Smooth muscle cell (in vitro differentiated cells): ENCODE measurements around the gene FNDC8. TPM values are rescaled to one million over a fixed set of nuclear protein-coding genes. Genes with fewer than 3 reads are reported as not detected.

ENCODE experiments used
- DNase-seq: peaks from one replicate; lab custom pipeline; 2025; ENCODE audit not compliant: unreplicated experiment; lab: John Stamatoyannopoulos, UW
- H2AFZ ChIP-seq: fragments of 200-600 bp; sonication (generic); 2 replicates; pipeline ENCODE4 v1.6.0; 2016; ENCODE audit warnings: antibody characterized with exemption, low read depth, mild to moderate bottlenecking
- H3F3A ChIP-seq: fragments of 200-600 bp; sonication (generic); 2 replicates; pipeline ENCODE4 v1.6.0; 2017; ENCODE audit warnings: antibody characterized with exemption, low read depth
- H3K27ac ChIP-seq: fragments of 200-600 bp; sonication (generic); 2 replicates; pipeline ENCODE4 v1.5.1; 2016; ENCODE audit warnings: low read depth, mild to moderate bottlenecking
- H3K27me3 ChIP-seq: fragments of 200-600 bp; sonication (generic); 2 replicates; pipeline ENCODE4 v1.6.1; 2016; ENCODE audit warnings: low read depth, mild to moderate bottlenecking
- H3K36me3 ChIP-seq: fragments of 200-600 bp; sonication (generic); 2 replicates; pipeline ENCODE4 v1.5.1; 2016; ENCODE audit warnings: low read depth
- H3K4me1 ChIP-seq: fragments of 200-600 bp; sonication (generic); 2 replicates; pipeline ENCODE4 v1.5.1; 2016; ENCODE audit warnings: low read depth
- H3K4me2 ChIP-seq: fragments of 200-600 bp; sonication (generic); 2 replicates; pipeline ENCODE4 v1.6.0; 2016; ENCODE audit warnings: mild to moderate bottlenecking
- H3K4me3 ChIP-seq: fragments of 200-600 bp; sonication (generic); 2 replicates; pipeline ENCODE4 v1.5.1; 2016; ENCODE audit warnings: mild to moderate bottlenecking
- H3K79me2 ChIP-seq: fragments of 200-600 bp; sonication (generic); 2 replicates; pipeline ENCODE4 v1.6.0; 2016; ENCODE audit warnings: low read depth, mild to moderate bottlenecking
- H3K9ac ChIP-seq: fragments of 200-600 bp; sonication (generic); 2 replicates; pipeline ENCODE4 v1.6.0; 2016; ENCODE audit warnings: low read depth
- H3K9me3 ChIP-seq: fragments of 200-600 bp; sonication (generic); replicated peaks from 2 replicates; pipeline ENCODE4 v1.5.1; 2016; ENCODE audit warnings: low read depth
- H4K20me1 ChIP-seq: fragments of 200-600 bp; sonication (generic); 2 replicates; pipeline ENCODE4 v1.6.0; 2016; ENCODE audit warnings: low read depth
- CTCF ChIP-seq: fragments of 200-600 bp; sonication (generic); IDR thresholded peaks from 2 replicates; pipeline ENCODE4 v1.5.1; 2017; ENCODE audit warnings: borderline replicate concordance, mild to moderate bottlenecking, antibody characterized with exemption; ENCODE audit not compliant: insufficient read depth, poor library complexity, severe bottlenecking
- WGBS: methylation state at CpG from one replicate; pipeline ENCODE4 v1.1.7; 2016; ENCODE audit warnings: low lambda C conversion rate; 5-methylcytosine and 5-hydroxymethylcytosine counted together
- polyA plus RNA-seq: library from polyadenylated mRNA; unstranded; fragments of >200 nt; fragmentation: Nextera tagmentation; extraction: Ambion mirVana; gene quantifications from 2 replicates; pipeline ENCODE4 v1.2.1, GENCODE V29; 2016
- total RNA-seq: library from RNA; depleted of rRNA; stranded (reverse); fragments of >200 nt; gene quantifications from 2 replicates; pipeline ENCODE4 v1.2.3, GENCODE V29; 2014

The FNDC8 gene
- total and polyA plus RNA-seq, 2 experiments from 2014 or later: not detected

DNA sequence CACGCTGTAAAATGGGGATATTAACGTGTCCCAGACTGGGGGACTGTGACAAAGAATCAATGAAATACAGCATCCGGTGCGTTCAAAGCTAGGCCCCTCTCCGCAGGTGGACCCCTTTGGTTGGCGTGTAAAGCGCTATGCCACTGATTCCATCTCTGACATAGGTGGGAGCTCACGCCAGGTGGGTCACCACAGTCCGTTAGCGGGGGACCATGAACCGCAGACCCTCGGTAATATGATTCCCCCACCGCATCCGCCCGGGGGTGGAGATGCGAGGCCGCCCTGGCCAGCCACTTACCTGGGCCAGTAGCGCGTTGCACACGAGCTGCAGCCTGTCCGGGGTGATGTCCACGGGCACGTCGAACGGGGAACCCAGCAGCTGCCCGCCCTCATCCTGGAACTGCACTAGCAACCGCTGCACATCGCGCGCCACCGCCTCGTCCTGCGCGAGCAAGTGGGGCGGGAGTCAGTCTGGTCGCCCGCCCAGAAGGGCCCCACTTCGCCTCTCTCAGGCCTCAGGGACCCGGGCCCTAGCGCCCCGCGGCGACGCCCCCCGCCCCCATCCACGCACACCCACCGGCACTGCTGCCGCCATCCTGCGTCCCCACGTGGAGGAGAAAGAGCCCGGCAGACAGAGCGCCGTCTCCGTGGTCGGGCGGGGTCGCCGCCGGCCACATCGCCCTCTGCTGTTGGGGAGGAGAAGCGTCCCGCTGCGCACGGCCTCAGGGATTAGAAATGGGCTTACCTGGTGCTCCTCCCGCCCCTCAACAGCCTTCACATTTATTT, 20.5 kb downstream of the FNDC8 start, which contains the start of gene NLE1:
Gene NLE1 (minus strand): TSS at position 623 of the 786 bp plus-strand sequence. CDS start 28 bp downstream, at position 595.
- Histone ChIP-seq H3K4me1 (peaks cover 8% of the 10 kb centered on the region), H3F3A (no peaks in the 10 kb centered on the region), H2AFZ (peak within 1 kb of the TSS; percentile 98), H3K4me2 (peak within 1 kb of the TSS; percentile 98), H3K79me2 (peaks cover 13% of the 10 kb centered on the region), H3K9ac (peak within 1 kb of the TSS; percentile 59), H4K20me1 (no peaks in the 10 kb centered on the region), H3K36me3 (no peaks in the 10 kb centered on the region), H3K27ac (no peak within 1 kb of the TSS), H3K9me3 (no peaks in the 10 kb centered on the region), H3K4me3 (peak within 1 kb of the TSS; percentile 81), H3K27me3 (no peaks in the 10 kb centered on the region)
- TF ChIP-seq CTCF: peak; percentile 91
- DNase-seq: peak; percentile 45
- WGBS: under 1% methylated on average over 49 of the region's 65 CpGs

GRCh38 chr17:35142467-35142796, 21.0 kb downstream of the FNDC8 start:
- WGBS: 67% methylated on average over 8 of the region's 8 CpGs
- Histone ChIP-seq H3K4me2 (peak overlapping the region; percentile 98), H3K27ac (no peak overlapping the region), H3K4me3 (peak overlapping the region; percentile 81), H3K79me2 (peaks cover 13% of the 10 kb centered on the region), H4K20me1 (no peaks in the 10 kb centered on the region), H3K27me3 (no peaks in the 10 kb centered on the region), H3K4me1 (peaks cover 8% of the 10 kb centered on the region), H3K9ac (no peak overlapping the region), H2AFZ (peak overlapping the region; percentile 98), H3K36me3 (no peaks in the 10 kb centered on the region), H3K9me3 (no peaks in the 10 kb centered on the region), H3F3A (no peaks in the 10 kb centered on the region)
- DNase-seq: no peak
- TF ChIP-seq CTCF: no peak

DNA sequence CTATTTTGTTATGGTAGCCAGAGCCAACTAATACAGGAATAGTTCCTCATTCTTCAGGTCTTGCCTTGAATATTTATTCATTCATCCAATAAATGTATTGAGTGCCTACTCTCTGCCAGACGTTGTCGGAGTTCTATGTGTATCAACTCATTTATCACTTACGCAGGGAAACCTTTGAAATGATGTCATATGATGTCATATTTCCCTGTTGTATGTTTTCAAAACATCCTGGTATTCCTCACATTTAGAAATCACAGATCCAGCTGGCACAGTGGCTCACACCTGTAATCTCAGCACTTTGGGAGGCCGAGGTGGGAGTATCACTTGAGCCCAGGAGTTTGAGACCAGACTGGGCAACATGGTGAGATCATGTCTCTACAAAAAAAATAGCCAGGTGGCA, 23.4 kb downstream of the FNDC8 start:
- TF ChIP-seq CTCF: no peak
- no peak for DNase-seq
- Histone ChIP-seq H4K20me1 (no peaks in the 10 kb centered on the region), H2AFZ (no peak overlapping the region), H3K36me3 (no peaks in the 10 kb centered on the region), H3K4me1 (peaks cover 8% of the 10 kb centered on the region), H3K9ac (no peak overlapping the region), H3K79me2 (peaks cover 13% of the 10 kb centered on the region), H3F3A (no peaks in the 10 kb centered on the region), H3K27me3 (no peaks in the 10 kb centered on the region), H3K27ac (no peak overlapping the region), H3K4me2 (no peak overlapping the region), H3K9me3 (no peaks in the 10 kb centered on the region), H3K4me3 (no peak overlapping the region)
- WGBS: 92% methylated on average over 4 of the region's 4 CpGs
